MCF 10A (cell line): ENCODE results near the gene ATXN7L1. TPM values are rescaled to one million over a fixed set of nuclear protein-coding genes. Genes with fewer than 3 reads are reported as not detected.

Experiments
- BruUV-seq: library from RNA; stranded (reverse); fragments of 400-500 nt; replicated peaks from 2 replicates; lab custom pipeline; 2021; lab: Mats Ljungman, UMichigan
- CTCF ChIA-PET: fragments of 300-600 bp; sonication (Branson Sonifier 250); formaldehyde crosslinking; extraction: SDS; loops from one replicate; lab custom pipeline; 2021; ENCODE audit warnings: antibody characterized with exemption, inconsistent platforms; lab: Yijun Ruan, JAX
- POLR2A ChIA-PET: fragments of 300-600, 350-650 bp; sonication (Branson Sonifier 250); formaldehyde crosslinking; extraction: SDS; loops from one replicate; lab custom pipeline; 2020; ENCODE audit warnings: antibody characterized with exemption, inconsistent platforms; lab: Yijun Ruan, JAX
- DNase-seq: peaks from one replicate; pipeline ENCODE4 v3.0.0-alpha.2; 2018; ENCODE audit not compliant: unreplicated experiment
- H3K27ac Mint-ChIP-seq: one replicate; pipeline ENCODE4 v1.8.0; 2022; ENCODE audit warnings: mild to moderate bottlenecking, low read depth, mixed read lengths; ENCODE audit not compliant: unreplicated experiment
- H3K27me3 Mint-ChIP-seq: one replicate; pipeline ENCODE4 v1.8.0; 2022; ENCODE audit warnings: mixed read lengths; ENCODE audit not compliant: insufficient read depth, unreplicated experiment
- H3K36me3 Mint-ChIP-seq: one replicate; pipeline ENCODE4 v1.8.0; 2022; ENCODE audit warnings: mild to moderate bottlenecking, moderate library complexity, mixed read lengths; ENCODE audit not compliant: insufficient read depth, unreplicated experiment
- H3K4me1 Mint-ChIP-seq: one replicate; pipeline ENCODE4 v1.8.0; 2022; ENCODE audit warnings: mixed read lengths; ENCODE audit not compliant: insufficient read depth, unreplicated experiment
- H3K4me3 Mint-ChIP-seq: one replicate; pipeline ENCODE4 v1.8.0; 2022; ENCODE audit warnings: mild to moderate bottlenecking, moderate library complexity, mixed read lengths; ENCODE audit not compliant: unreplicated experiment
- H3K9me3 Mint-ChIP-seq: one replicate; pipeline ENCODE4 v1.8.0; 2022; ENCODE audit warnings: mixed read lengths; ENCODE audit not compliant: unreplicated experiment
- CTCF ChIP-seq: fragments of 200-600 bp; IDR thresholded peaks from one replicate; pipeline ENCODE4 v1.8.0; 2022; ENCODE audit warnings: antibody characterized with exemption, mild to moderate bottlenecking; ENCODE audit not compliant: unreplicated experiment
- intact Hi-C: fragments of 100-400 bp; cut with micrococcal nuclease; formaldehyde crosslinking; loops from 2 replicates; pipeline ENCODE4 v1.14.1; 2022
- total RNA-seq: library from RNA; stranded (reverse); gene quantifications from 2 replicates; pipeline ENCODE4 v1.2.3, GENCODE V29; 2022

The ATXN7L1 gene
- total RNA-seq, 1 experiment from 2014 or later: 10.0 TPM

DNA sequence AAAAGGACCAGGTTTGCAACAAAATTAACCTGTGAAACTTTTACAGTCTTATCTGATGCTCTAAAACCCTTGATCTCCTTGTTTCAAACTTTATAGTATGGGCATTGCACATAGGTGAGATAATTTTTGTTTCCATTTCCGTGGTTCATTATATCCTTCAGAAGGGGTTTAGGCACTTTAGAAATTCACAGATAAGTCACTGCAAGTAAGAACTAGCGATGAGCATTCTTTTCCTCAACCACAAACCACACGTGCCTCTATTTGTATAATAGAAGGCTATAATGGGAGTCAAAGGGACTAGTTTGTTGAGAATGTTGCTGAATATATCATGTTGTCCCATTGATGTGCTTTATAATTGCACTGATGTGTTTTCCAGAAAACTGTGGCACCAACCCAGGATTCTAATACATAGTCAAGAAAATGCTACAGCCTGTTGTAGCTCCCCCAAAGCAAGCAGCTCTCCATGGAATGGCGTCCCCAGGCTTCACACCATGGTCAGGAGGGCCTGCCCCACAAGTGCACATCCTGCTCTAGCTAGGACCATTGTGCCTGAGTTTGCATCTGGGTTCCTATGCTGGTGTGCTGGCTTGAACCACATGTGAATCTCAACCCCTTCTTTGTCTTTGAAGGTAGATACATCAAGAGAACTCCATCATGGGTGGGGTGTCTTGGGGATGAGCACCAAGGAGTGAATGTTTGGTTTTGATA lies 14.0 kb upstream of the ATXN7L1 start:
- DNase-seq: no peak
- H3K9me3 Mint-ChIP-seq: no peaks in the 10 kb centered on the region
- H3K4me3 Mint-ChIP-seq: no peak overlapping the region
- H3K27ac Mint-ChIP-seq: no peak overlapping the region
- peaks cover 5% of the 10 kb centered on the region for H3K4me1 Mint-ChIP-seq
- intact Hi-C loops: no loop called here
- H3K36me3 Mint-ChIP-seq: no peaks in the 10 kb centered on the region
- CTCF ChIA-PET: interaction anchor here (1.1 to 1.2 kb wide), 2 partner anchors 13 to 119 kb away, joined by 3 read pairs; no protein-coding TSS in a partner anchor
- no peak for TF ChIP-seq CTCF
- no peaks in the 10 kb centered on the region for H3K27me3 Mint-ChIP-seq
- POLR2A ChIA-PET: interaction anchor here (1.5 kb wide), 1 partner anchor 9 kb away, joined by 4 read pairs; no protein-coding TSS in a partner anchor
- BruUV-seq: no TSS peak

- peak; percentile 16 for DNase-seq
- Mint-ChIP-seq H3K4me3 (no peak overlapping the region), H3K27ac (no peak overlapping the region), H3K9me3 (peaks cover 8% of the 10 kb centered on the region), H3K27me3 (no peaks in the 10 kb centered on the region), H3K36me3 (no peaks in the 10 kb centered on the region), H3K4me1 (peaks cover 5% of the 10 kb centered on the region)
- intact Hi-C loops: no loop called here
- TF ChIP-seq CTCF: no peak
- ChIA-PET CTCF (interaction anchor here (0.6 to 3.1 kb wide), 4 partner anchors 10 to 266 kb away, joined by 3 to 11 read pairs (median 4); no protein-coding TSS in a partner anchor), POLR2A (no interaction called here)
- BruUV-seq: no TSS peak
Observed at GRCh38 chr7:105887569-105888189, 11.3 kb upstream of the ATXN7L1 start.

DNA sequence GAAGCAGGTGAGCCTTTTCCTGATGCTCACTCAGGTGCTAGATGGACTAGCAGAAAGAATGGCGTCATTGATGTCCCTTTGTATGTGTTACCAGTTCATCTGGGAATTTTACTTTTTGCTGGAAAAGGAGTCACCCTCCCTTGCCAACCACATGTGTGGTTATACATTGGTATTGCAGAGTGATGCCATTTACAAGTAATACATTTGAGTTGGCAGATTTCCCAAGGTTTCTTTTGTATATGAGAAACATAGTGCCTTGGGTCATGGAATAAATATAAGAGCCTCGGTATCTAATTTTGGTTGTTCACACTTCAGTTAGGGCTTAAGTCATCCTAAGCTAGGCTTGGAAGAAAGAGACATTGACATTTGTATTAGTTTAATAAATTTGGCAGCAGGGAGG lies 10.4 kb upstream of the ATXN7L1 start:
- BruUV-seq: no TSS peak
- Mint-ChIP-seq H3K27me3 (no peaks in the 10 kb centered on the region), H3K27ac (no peak overlapping the region), H3K4me1 (peaks cover 5% of the 10 kb centered on the region), H3K4me3 (no peak overlapping the region), H3K36me3 (no peaks in the 10 kb centered on the region), H3K9me3 (peaks cover 8% of the 10 kb centered on the region)
- ChIA-PET POLR2A (interaction anchor here (0.8 kb wide), 1 partner anchor 8 kb away, joined by 3 read pairs; no protein-coding TSS in a partner anchor), CTCF (interaction anchor here (3.1 kb wide), 1 partner anchor 9 kb away, joined by 11 read pairs; no protein-coding TSS in a partner anchor)
- peak; percentile 20 for DNase-seq
- intact Hi-C loops: no loop called here
- TF ChIP-seq CTCF: no peak
